Epidermal melanocyte (primary cell): ENCODE data around the gene CCK.
"Not testable (repeated sequence)": the region's sequence is repeated elsewhere in the genome, so short reads cannot be mapped to it uniquely, and the experiment has no call there.

ENCODE experiments used
- DNase-seq: peaks from one replicate; pipeline ENCODE4 v3.0.0; 2011; ENCODE audit warnings: low spot score; ENCODE audit not compliant: insufficient read length

Gene CCK

GRCh38 chr3:42266085-42266484, at the start of gene CCK:
Gene CCK (minus strand): TSS chr3:42266185. CDS start chr3:42263630, 2,555 bp downstream.
- no peak for DNase-seq

- DNase-seq = no peak
Observed at GRCh38 chr3:42314411-42314810, 48.4 kb upstream of the CCK start.

DNA sequence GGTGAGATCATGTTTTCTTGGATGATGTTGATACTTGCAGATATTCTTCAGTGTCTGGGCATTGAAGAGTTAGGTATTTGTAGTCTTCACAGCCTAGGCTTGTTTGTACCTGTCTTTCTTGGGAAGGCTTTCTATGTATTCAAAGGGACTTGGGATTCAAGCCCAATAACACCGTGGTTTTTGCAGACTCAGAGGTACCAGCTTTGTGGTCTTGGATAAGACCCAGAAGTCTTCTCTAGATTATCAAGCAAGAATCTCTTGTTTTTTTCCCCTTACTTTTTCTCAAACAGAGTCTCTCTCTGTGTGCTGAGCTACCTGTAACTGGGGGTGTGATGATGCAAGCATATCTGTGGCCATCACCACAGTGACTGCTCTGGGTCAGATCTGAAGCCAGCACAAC, 42.7 kb upstream of the CCK start:
- DNase-seq = no peak

GRCh38 chr3:42306499-42306898, 40.5 kb upstream of the CCK start:
- no peak for DNase-seq

- DNase-seq = no peak
Observed at GRCh38 chr3:42302924-42303634, 37.1 kb upstream of the CCK start.

DNA sequence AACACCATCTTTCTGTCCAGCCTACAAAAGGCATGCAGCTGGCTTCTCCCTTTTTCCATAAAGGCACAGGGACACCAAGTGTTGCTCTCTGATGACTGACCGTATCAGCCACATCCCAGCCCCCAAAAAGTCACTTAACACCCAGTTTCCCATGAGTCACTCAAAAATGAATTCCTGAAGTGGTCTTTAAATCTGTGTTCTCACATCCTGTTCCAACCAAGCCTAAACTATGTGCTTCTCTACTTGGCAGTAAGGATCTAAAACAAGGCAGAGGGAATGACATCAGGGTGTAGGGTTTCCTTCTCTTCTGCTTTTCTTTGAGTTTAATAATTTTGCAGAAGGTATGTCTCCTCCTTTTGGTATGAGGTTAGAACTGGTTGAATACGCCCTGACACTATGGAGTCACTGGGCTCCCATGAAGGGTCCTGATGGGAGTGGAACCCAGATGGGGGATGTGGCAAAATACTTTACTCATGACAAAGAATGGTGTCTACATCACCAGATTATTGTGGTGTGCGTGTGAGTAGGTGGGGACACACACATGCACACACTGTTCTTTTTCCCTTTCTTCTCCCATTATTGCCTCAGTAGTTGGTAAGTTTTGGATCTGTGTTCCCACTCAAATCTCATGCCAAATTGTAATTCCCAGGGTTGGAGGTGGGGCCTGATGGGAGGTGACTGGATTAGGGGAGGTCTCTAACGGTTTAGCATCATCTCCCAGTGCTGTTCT, 35.6 kb upstream of the CCK start:
- DNase-seq = no peak

DNA sequence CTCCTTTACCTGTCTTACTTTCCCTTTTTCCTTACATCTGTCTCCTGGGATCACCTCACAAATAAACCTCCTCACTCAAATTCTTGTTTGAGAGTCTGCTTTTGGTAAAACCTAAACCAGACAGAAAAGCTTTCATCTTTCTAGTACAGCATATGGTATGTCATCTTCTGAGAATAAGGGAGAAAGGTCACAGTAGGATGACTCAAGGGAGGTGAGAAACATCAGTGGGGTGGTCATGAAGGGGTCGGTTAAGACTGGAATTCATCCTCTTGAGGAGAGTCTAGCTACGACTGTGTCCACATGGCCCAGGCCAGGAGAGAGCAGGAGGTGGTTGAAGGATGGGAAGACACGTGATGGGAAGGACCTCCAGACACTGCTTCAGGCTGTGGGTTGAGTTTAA, 34.8 kb upstream of the CCK start:
- no peak for DNase-seq

DNA sequence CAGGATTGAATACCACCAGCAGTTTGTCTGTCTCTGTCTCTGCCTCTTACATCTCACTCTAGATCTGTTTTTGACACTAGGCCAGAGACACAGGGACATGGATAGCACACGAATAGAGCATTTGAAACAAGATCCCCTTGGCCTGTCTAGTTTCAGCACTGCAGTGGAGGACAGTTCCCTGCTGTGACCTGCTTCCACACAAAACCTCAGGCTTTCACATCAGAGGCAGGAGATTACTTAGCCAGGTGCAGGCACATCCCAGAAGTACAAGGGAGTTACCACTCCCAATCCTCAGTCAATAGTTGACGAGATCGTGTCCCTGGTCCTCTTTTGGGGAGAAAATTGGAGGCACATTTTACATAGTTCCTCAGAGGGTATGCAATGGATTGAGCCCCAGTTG, 34.0 kb upstream of the CCK start:
- DNase-seq = no peak

DNA sequence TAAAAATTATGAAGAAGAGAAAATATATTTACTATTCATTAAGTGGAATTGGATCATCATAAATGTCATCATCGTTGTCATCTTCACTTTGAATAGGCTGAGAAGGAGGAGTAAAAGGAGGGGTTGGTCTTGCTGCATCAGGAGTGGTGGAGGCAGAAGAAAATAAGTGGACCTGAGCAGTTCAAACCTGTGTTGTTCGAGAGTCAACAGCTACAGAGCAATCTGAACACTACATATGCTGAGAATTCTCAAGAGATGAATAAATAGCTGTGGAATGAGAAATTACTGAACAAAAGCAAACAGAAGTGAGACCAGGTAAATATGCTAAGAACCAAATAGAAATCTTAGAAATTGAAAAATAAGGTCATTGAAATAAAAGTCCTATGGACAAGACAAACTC, 32.3 kb upstream of the CCK start:
- no peak for DNase-seq

GRCh38 chr3:42292009-42292408, 26.0 kb upstream of the CCK start:
- DNase-seq = no peak

GRCh38 chr3:42290966-42291714, 25.2 kb upstream of the CCK start:
- DNase-seq = no peak

DNA sequence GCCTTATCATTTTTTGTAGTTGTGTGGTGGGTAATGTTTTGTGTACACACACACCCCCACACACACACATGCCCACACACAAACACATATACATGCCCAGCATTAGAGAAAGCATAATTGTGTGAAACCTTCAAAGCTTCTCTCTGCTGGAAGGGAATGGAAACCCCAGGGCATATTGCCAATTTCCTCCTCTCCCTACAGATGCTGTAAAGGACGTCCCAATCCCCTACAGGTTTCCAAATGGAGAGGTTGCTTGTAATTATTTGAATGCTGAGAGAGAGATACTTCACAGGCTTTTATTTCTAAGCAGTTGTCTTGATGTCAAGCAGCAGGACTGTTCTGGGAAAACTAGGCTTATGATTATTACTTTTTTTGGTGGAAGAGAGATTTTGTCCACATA, 23.0 kb upstream of the CCK start:
- no peak for DNase-seq

DNA sequence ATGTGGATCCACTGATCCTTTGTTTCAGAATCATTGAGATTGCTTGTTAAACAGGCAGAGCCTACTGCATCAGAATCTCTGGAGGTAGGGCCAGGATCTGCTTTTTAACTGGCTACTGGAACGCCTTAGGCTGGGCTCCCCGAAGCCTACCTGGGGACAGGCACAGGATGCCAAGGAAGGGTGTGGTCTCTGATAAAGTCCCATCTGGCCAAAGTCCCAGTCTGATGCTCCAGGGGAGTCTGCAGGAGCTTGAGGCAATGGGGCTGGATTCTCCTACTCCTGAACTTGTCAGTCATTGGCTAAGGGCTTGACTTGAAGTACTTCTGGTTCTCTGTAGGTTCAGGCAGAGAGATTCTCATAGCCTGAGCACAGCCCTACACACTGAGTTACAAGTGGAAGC, 22.4 kb upstream of the CCK start:
- DNase-seq = no peak

DNA sequence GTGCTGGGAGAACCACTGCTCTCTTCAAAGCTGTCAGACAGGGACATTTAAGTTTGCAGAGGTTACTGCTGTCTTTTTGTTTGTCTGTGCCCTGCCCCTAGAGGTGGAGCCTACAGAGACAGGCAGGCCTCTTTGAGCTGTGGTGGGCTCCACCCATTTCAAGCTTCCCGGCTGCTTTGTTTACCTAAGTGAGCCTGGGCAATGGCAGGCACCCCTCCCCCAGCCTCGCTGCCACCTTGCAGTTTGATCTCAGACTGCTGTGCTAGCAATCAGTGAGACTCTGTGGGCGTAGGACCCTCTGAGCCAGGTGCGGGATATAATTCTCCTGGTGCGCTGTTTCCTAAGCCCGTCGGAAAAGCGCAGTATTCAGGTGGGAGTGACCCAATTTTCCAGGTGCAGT, 21.4 kb upstream of the CCK start:
- DNase-seq = not testable (repeated sequence)

GRCh38 chr3:42277676-42278075, 11.7 kb upstream of the CCK start:
- no peak for DNase-seq

- no peak for DNase-seq
Observed at GRCh38 chr3:42276141-42277132, 10.5 kb upstream of the CCK start.

DNA sequence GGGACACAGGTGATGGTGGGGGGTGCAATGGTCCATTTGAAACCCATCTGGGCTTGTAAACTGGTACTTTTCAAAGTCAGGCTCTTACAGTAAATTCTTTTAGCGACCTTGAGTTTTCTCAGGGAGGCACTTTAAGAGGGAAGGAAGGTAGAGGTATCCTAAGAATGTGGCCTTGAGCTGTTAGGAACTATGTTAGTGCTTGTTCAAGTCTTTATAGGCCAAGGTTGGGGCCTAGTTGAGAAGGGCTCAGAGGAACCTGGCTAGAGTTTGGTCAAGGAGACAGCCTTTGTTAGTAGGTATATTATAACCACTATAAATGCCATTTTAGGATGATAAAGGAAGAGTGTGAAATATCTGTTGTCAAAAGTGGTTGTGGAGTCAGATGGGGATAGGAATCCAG, 9.2 kb upstream of the CCK start:
- DNase-seq = no peak

GRCh38 chr3:42274266-42274665, 8.3 kb upstream of the CCK start:
- no peak for DNase-seq

- DNase-seq = no peak
Observed at GRCh38 chr3:42273361-42273760, 7.4 kb upstream of the CCK start.

DNA sequence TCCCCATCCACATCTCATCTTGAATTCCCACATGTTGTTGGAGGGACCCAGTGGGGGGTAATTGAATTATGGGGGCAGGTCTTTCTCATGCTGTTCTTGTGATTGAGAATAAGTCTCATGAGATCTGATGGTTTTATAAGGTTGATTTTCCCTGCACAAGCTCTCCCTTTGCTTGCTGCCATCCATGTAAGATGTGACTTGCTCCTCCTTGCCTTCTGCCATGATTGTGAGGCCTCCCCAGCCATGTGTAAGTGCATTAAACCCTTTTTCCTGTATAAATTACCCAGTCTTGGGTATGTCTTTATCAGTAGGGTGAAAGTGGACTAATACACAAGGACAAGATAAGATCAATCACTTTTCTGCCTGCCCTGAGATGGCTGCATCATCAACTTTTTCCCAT, 5.8 kb upstream of the CCK start:
- DNase-seq = no peak

DNA sequence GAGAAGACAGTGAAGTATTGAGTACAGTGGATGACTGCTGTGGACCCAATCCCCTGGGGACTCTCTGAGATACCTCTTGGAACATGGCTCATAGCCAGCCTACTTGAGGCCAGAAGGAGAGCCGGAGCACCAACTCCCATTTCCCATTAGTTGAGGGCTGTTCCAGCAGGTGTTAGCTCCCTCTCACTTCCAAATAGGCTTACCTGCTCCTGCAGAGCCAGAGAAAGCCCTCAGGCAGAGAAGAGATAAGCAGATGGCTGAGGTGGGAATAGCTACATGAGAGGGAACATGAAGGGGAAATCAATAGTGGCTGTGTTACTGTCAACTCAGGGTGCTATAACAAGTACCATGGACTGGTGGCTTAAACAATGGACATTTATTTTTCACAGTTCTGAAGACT, 4.6 kb upstream of the CCK start:
- DNase-seq = no peak
